ENCODE data around the gene WWOX. TPM values are rescaled to one million over a fixed set of nuclear protein-coding genes. Genes with fewer than 3 reads are reported as not detected.

WWOX gene
- total RNA-seq, 1 donor from 2014 or later = 106 TPM

- TF ChIP-seq CTCF (IDR thresholded peaks at IDR 0.05) = no peak
- H3K36me3 ChIP-seq = no peaks in the 10 kb centered on the region
Observed at GRCh38 chr16:78446486-78446885, 347.0 kb downstream of the WWOX start.

GRCh38 chr16:78446992-78447563 is 347.6 kb downstream of the WWOX start:
- H3K4me1 ChIP-seq = peaks cover 0 to 3% of the 10 kb centered on the region in 2 donors
- no peaks in the 10 kb centered on the region for H3K36me3 ChIP-seq
- TF ChIP-seq CTCF (IDR thresholded peaks at IDR 0.05) = no peak
- no peak for DNase-seq (ENCODE audit: low spot score in 2 of 2)
- H3K27ac ChIP-seq = no peak overlapping the region
- no peaks in the 10 kb centered on the region for H3K27me3 ChIP-seq
- no peaks in the 10 kb centered on the region for H3K9me3 ChIP-seq
- H3K4me3 ChIP-seq = no peak overlapping the region
- intact Hi-C loops (cut with DNase I) = no loop called here

More at GRCh38 chr16:78446486-78446885, 347.0 kb downstream of the WWOX start:
- Histone ChIP-seq H3K9me3 (no peaks in the 10 kb centered on the region), H3K27me3 (no peaks in the 10 kb centered on the region), H3K4me3 (no peak overlapping the region), H3K27ac (no peak overlapping the region), H3K4me1 (peaks cover 0 to 3% of the 10 kb centered on the region in 2 donors)
- intact Hi-C loops (cut with DNase I) = no loop called here
- no peak for DNase-seq (ENCODE audit: low spot score in 2 of 2)

GRCh38 chr16:78448658-78449271 is 349.3 kb downstream of the WWOX start:
- DNase-seq (ENCODE audit: low spot score in 2 of 2) = no peak
- H3K9me3 ChIP-seq = no peaks in the 10 kb centered on the region
- intact Hi-C loops (cut with DNase I) = no loop called here
- no peak for TF ChIP-seq CTCF (IDR thresholded peaks at IDR 0.05)
- no peak overlapping the region for H3K27ac ChIP-seq
- no peaks in the 10 kb centered on the region for H3K27me3 ChIP-seq
- H3K36me3 ChIP-seq = no peaks in the 10 kb centered on the region
- no peaks in the 10 kb centered on the region for H3K4me1 ChIP-seq
- H3K4me3 ChIP-seq = no peak overlapping the region

- Histone ChIP-seq H3K27ac (no peak overlapping the region), H3K27me3 (no peaks in the 10 kb centered on the region), H3K4me1 (no peaks in the 10 kb centered on the region), H3K4me3 (no peak overlapping the region), H3K9me3 (no peaks in the 10 kb centered on the region), H3K36me3 (no peaks in the 10 kb centered on the region)
- intact Hi-C loops (cut with DNase I) = no loop called here
- no peak for TF ChIP-seq CTCF (IDR thresholded peaks at IDR 0.05)
- DNase-seq (ENCODE audit: low spot score in 2 of 2) = no peak
Observed at GRCh38 chr16:78450255-78450654, 350.8 kb downstream of the WWOX start.

- Histone ChIP-seq H3K9me3 (no peaks in the 10 kb centered on the region), H3K27me3 (no peaks in the 10 kb centered on the region), H3K4me1 (no peaks in the 10 kb centered on the region), H3K4me3 (no peak overlapping the region), H3K27ac (no peak overlapping the region), H3K36me3 (no peaks in the 10 kb centered on the region)
- TF ChIP-seq CTCF (IDR thresholded peaks at IDR 0.05) = no peak
- intact Hi-C loops (cut with DNase I) = no loop called here
- no peak for DNase-seq (ENCODE audit: low spot score in 2 of 2)
Observed at GRCh38 chr16:78452025-78452555, 352.6 kb downstream of the WWOX start.
